Germinal center (tissue), 1 donor: Measurements from ENCODE around the gene POLE.
"Not testable (repeated sequence)": the region's sequence is repeated elsewhere in the genome, so short reads cannot be mapped to it uniquely, and the experiment has no call there.

Experiments used
- DNase-seq: peaks from one replicate; pipeline ENCODE4 v3.0.0; 2012; ENCODE audit warnings: mixed read lengths, low spot score

Gene POLE

DNA sequence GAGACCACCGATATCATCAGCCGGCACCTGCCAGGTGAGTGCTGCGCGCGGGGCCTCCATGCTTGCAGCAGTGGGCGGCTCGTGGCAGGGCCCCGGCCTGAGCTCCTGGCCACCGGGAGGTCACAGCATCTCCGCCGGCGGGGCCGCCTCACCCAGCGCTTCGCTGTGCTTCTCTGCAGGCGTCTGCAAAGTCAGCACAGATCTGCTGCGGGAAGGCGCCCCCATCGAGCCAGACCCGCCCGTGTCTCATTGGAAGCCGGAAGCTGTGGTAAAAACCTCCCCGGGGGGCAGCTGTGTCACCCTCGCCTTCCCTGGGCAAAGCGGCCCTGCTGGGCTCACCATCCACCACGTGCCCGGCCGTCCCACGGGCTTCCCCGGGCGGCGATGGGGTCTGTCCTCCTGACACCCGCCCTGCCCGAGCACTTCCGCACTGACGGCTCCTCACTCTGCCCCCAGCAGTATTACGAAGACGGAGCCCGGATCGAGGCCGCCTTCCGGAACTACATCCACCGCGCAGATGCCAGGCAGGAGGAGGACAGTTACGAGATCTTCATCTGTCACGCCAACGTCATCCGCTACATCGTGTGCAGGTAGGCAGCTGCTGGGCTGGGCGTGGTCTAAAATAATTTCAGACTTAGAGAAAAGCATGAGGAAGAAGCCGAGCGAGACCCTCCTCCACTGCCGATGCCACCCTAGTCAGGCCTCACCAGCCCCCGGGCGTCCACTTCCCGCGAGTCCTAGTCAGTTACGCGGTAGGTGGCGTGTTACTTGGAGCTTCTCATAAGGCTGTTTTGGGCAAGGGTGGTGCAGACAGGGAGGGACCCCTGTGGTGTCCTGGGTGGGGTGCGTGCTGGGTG, 30.6 kb upstream of the POLE start:
- no peak for DNase-seq

DNA sequence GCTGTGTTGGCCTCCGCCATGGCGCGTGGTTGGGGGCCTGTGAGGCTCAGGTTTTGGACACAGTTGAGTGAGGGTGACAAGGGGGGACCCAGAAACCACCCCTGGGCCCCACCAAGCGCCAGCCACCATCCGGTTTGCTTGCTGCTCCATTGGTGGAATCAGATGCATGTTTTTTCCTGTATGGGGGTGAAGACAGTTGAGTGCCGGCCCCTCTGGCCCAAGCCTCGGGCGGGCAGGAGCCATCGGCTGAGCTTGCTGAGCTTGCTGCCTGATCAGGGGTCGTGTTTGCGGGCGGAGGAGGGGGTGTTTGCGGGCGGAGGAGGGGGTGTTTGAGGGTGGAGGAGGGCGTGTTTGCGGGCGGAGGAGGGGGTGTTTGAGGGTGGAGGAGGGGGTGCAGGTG, 29.9 kb upstream of the POLE start:
- no peak for DNase-seq

DNA sequence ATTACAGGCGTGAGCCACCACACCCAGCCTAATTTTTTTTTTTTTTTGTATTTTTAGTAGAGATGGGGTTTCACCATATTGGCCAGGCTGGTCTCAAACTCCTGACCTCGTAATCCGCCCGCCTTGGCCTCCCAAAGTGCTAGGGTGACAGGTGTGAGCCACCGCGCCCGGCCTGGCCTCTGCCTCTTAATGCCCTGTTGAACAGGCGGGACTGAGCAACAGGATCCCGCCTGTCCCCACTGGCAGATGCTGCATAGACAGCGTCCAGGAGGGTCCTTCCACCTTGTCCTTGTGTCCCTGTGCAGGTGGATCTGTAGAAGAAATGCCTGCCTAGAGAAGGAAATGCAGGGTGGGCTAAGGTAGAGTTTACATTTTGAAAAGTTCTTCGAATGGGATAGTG, 29.2 kb upstream of the POLE start:
- no peak for DNase-seq

DNA sequence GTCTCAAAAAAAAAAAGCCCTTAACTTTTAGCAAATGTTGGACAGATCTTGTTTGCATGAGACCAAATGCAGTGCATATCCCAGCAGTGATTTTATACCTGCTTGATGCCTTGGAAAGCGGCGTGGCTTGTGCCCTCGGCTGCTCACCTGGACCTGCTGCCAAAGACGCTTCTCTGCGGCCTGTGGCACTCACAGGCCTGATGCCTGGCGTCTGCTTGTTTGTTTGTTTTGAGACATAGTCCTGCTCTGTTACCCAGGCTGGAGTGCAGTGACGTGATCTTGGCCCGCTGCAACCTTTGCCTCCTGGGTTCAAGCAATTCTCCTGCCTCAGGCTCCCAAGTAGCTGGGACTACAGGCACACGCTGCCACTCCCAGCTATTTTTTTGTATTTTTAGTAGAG, 28.7 kb upstream of the POLE start:
- no peak for DNase-seq

DNA sequence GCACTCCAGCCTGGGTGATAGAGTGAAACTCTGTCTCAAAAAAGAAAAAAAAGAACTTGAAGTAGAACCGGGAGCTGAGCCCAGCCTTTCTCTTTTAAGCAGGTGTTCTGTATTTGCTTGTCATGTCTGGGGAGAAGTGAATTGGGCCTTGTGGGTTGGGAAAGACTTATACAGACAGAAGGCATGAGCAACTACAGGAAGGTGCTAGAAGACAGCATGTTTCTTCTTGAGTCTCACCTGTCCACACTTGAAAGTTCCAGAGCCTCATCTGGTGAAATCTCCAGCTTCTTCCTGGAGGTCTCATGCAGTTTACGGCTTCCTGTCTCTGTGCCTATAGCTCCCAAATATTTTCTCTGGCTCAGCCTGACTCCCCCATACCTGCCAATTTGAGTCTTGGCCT, 26.0 kb upstream of the POLE start:
- no peak for DNase-seq

DNA sequence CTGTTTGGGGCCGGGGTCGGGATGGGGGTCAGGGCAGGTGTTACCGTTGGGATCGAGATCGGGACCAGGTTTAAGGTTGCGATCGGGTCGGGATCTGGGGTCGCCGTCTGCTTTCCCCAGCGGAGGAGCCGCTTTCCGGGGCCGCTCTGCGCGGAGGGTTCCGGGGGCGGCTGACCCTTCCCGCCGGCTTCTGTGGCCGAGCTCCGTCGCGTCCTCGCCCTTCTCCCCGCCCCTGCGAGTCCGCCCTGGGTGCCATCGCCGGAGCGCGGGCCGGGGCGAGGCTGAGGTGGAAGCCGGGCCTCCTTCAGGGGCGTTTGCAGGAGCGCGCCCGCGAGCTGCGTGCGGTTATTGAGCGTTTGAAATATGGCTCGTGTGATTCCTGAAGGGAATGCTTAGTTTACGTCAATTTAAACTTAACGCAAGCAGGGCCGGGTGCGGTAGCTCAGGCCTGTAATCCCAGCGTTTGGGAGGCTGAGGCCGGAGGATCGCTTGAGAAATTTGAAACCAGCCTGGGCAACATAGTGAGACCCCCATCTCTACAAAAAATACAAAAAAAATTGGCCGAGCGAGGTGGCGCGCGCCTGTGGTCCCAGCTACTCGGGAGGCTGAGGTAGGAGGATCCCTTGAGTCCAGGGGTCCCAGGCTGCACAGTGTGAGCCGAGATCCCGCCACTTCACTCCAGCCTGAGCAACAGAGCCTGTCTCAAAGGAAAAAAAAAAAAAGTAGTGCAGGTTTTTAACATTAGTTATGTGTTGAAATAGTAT, 24.1 kb upstream of the POLE start:
- peak; percentile 23 for DNase-seq

DNA sequence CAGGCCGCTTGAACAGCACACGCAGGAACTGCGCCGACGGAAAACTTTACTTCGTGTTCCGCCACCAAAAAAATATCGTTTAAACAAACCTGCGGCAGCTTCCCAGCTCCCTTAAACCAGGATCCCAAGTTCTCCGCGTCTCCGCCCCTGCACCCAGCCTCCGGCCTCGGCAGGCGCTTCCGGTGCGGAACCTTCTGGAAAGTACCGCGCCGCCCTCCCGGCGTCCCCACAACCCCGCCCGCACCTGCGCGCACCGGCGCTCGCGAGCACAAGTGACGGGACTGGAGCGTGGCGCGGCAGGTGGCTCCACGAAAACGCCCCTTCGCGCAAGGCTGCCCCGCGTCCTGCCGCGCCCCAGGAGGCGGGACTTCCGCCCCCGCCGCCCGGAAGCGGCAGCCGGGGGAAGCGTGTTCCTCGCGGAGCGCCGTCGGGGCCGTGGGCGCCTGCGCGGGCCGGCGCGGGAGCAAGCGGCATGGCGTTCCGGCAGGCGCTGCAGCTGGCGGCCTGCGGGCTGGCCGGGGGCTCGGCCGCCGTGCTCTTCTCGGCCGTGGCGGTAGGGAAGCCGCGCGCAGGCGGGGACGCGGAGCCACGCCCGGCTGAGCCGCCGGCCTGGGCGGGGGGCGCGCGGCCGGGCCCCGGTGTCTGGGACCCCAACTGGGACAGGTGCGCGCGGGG, 23.4 kb upstream of the POLE start, which contains the start of gene PGAM5:
TSS of gene PGAM5 (plus strand) at position 438 of the 675 bp plus-strand sequence. CDS start at position 473, 35 bp downstream.
- peak; percentile 94 for DNase-seq

DNA sequence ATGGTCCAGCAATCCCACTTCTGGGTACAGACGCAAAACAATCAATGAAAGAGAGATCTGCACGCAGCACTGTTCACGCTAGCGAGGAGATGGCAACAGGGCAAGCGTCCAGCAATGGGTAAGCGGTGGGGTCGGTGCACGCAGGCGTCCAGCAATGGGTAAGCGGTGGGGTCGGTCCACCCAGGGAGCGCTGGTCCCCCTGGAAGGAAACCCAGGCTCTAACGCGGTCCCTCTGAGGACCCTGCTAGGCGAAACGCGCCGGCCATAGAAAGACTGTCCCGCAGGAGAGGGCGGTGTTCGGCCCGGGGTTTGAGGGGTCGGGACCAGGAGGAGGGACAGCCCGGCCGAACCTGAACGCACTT, 22.9 kb upstream of the POLE start:
- peak; percentile 27 for DNase-seq

DNA sequence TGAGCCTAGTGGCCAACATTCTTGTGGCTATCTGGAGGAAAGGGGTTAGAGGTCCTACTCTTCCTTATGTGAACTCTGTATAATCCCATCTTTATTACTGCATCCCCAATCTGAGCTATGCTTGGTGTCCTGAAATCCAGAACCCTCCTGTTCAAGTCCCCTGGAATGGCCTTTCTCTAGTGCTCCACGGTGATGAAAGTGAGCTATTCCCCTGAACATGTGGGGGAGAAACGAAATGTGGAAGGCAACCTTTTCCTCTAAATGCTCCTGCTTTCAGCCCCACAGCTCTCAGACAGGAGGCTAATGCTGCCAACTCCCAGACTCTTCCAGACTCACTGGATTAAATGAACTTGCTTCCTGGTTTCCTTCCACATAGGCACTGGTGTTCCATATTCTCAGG, 21.0 kb upstream of the POLE start:
- no peak for DNase-seq

DNA sequence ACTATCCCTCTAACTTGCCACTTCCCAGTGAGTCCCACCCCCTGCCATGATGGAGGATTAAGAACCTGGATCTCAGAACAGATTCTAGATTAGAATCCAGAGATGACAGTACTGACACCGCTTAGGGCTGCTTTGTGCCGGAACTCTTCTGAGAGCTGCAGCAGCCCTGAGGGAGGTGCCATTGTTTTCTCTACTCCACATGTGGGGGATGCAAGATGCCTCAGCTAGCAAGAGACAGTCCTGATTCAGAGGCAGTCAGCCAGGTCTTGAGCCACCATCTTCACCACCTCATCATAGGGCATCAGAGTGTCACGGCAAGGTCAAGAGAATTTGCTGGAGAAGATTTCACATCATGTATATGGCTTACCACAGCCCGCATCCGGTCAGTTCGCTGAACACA, 20.1 kb upstream of the POLE start:
- DNase-seq, result no peak

DNA sequence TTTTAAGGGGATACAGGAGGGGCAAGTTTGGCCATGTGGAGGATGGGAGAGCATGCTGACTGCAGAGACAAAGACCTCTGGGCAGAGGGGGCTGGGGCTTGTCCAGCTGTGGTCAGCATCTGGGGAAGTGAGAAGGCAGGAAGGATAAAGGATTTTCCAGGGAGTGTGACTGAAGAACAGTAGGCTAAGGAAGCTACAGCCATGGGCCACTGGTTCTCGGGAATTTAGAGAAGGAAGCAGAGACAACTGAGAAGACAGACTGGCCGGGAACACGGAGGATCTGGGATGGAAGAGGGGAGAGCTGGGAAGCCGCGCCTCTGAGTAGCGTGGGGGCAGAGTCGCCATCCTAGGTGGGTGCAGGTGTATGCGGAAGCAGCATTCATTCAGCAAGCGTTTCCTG, 16.5 kb upstream of the POLE start:
- no peak for DNase-seq

DNA sequence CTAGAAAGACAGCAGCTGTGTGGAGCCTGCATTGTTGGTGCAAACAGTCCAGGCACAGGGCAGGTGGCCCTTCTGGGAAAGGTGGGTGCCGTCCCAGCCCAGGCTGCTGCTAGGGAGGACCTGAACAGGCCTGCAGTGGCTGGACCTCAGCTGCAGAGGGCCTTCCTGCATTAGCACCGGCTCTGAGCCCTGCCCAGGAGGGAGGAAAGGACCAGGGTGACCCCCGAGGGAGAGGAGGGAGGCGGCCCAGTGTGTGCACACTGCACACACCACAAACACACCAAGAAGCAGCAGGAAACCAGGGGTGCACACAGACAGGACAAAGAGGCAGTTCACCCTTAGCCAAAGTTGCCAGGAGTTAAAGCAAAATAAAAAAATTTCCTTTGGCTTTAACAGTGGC, 15.5 kb upstream of the POLE start:
- DNase-seq, result no peak

DNA sequence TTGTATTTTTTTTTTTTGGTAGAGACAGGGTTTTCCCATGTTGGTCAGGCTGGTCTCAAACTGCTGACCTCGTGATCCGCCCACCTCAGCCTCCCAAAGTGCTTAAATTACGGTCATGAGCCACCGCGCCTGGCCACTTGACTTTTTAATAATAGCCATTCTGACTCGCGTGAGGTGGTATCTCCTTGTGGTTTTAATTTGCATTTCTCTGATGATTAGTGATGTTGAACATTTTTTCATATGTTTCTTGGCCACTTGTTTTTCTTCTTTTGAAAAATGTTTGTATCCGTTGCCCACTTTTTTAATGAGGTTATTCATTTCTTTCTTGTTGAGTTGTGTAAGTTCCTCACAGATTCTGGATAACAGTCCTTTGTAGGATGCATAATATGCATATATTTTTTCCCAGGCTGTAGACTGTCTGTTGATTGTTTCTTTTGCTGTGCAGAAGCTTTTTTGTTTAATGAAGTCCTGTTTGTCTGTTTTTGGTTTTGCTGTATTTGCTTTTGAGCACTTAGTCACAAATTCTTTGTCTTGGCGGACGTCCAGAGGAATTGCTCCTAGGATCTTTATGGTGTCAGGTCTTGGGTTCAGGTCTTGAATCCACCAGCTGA, 13.2 kb upstream of the POLE start:
- DNase-seq, result no peak

DNA sequence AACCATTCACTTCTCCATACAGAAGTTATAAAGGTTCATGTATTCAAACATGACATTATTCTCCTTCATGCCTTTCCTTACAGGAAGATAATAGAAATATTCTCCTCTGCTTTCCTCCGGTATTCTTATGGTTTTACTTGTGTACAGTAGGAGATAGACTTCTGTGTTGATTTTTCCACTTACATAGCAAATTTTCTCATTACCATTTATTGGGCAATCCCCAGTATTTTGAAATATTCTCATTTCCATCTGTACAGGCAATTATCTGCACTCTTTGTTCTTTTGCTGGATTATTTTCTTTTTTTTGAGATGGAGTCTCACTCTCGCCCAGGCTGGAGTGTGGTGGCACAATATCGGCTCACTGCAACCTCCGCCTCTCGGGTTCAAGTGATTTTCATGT, 11.2 kb upstream of the POLE start:
- no peak for DNase-seq

DNA sequence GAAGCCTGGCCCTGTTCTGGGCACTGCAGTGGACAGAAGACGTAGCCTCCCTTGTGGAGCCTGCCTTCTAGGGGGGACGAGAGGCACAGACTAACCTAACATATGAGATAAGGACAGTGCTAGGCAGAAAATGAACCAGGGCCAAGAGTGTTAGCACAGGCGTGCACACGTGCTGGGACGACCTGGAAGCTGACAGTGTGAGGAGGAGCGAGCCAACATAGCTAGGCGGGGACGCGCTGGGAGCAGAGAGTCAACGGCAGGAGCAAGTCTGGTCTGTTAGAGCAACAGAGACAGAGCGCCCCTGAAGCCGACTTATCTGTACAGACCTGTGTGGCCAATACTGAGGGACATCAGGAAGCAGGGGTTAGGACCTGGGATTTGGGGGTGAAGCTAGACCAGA, 8.3 kb upstream of the POLE start:
- no peak for DNase-seq

DNA sequence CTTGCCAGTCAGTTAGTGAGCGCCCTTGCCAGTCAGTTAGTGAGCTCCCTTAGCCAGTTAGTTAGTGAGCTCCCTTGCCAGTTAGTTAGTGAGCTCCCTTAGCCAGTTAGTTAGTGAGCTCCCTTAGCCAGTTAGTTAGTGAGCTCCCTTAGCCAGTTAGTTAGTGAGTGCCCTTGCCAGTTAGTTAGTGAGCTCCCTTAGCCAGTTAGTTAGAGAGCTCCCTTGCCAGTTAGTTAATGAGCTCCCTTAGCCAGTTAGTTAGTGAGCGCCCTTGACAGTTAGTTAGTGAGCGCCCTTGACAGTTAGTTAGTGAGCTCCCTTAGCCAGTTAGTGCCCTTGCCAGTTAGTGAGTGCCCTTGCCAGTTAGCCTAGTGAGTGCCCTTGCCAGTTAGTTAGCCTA, 7.7 kb upstream of the POLE start:
- DNase-seq, result not testable (repeated sequence)

DNA sequence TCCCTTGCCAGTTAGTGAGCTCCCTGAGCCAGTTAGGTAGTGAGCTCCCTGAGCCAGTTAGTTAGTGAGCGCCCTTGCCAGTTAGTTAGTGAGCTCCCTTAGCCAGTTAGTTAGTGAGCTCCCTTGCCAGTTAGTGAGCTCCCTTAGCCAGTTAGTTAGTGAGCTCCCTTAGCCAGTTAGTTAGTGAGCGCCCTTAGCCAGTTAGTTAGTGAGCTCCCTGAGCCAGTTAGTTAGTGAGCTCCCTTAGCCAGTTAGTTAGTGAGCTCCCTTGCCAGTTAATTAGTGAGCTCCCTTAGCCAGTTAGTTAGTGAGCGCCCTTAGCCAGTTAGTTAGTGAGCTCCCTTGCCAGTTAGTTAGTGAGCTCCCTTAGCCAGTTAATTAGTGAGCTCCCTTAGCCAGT, 4.9 kb upstream of the POLE start:
- DNase-seq, result not testable (repeated sequence)

DNA sequence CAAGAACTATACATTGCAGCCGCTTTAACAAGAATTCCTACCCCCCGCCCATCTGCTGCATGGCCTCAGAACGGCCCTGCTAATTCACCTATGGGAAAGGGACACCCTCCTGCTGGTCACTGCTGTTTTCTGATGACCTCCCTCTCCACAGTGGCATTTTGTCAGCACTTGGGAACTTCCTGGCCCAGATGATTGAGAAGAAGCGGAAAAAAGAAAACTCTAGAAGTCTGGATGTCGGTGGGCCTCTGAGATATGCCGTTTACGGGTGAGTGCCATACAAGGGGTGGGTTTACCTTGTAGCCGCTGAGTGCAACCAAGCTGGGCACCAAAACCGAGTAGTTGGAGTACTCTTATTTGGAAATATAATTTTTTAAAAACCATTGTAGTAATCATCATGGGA, 3.0 kb upstream of the POLE start:
- DNase-seq, result no peak

DNA sequence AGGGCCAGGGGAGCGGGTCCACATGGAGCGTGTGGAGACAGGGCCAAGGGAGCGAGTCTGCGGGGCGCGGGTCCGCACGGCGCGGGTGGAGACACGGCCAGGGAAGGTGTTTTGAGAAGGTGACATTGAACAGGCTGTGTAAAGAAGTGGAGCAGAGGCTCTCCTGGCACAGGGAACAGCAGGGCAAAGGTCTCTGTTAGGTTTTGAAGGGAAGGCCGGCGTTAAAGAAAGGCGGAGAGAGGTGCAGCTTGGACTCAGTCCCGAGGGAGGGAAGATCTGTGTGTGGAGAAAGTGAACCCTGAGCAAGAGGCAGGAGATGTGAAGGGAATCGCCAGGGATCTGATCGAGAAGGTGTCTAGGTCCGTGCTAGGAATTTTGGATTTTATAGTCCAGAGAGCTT, 2.1 kb upstream of the POLE start:
- no peak for DNase-seq

DNA sequence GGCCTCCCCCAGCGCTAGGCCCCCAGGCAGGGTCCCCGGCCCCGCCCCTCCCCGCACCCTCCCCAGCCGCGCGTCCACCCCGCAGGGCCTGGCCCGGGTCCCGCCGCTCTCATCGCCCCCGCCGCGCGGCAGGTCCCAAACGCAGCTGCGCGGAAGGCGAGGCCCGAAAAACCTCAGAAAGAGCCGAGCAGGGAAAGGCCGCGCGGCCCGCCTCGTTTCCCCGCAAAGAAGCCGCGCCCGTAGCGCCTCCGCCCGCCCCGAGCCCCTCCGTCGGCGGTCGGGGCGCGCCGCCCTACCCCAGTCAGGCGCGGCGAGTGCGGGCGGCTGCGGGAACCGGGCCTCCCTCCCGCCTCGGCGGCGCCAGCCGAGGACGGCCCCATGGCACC, 324 bp downstream of the POLE start:
- DNase-seq, result no peak

DNA sequence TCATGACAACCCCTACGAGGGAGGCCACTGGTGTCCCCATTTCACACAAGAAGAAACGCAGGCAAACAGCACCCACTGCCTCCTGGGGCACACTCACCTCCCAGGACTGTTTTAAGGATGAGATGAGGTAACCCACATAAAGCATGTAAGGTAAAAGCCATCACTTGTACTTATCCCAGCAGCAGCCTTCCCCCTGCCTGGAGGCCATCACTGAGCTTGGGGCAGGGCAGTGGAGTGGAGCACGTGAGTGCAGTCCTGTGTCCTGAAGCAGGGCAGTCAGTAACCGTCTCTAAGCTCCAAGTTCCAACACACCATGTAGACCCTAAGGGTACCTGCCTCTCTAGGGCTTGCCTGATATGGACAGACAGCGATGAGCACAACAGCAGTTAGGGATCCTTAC, 1.7 kb downstream of the POLE start:
- no peak for DNase-seq

DNA sequence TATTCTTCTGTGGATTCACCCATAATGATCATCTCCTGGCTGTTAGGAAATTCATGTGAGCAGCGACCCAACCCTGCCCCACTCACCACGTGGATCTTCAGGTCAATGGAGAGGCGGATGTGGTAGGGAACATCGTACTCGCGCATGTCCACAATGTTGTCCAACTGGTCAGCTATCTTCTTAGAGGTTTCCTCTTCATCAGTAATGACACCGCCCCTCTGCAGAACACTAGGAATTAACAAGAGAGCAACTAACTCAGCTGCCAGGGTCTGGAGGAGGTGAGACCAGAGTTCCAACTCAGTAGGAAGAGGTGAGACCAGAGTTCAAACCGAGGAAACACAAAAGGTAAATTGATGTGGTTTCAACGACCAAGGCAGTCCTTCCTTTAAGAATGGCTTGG, 9.7 kb downstream of the POLE start:
- DNase-seq, result no peak
